Activated naive CD4-positive, alpha-beta T cell treated with anti-CD3 and anti-CD28 coated beads, Interleukin-2, amount 50 U/mL, for 24 hours (primary cell): Measurements from ENCODE around the gene MMAB.

ENCODE experiments used
- H3K27ac Mint-ChIP-seq: one replicate; pipeline ENCODE4 v1.8.0; 2021; ENCODE audit warnings: mild to moderate bottlenecking, mixed read lengths
- H3K27me3 Mint-ChIP-seq: one replicate; pipeline ENCODE4 v1.8.0; 2021; ENCODE audit warnings: mixed read lengths
- H3K36me3 Mint-ChIP-seq: one replicate; pipeline ENCODE4 v1.8.0; 2021; ENCODE audit warnings: mixed read lengths
- H3K4me1 Mint-ChIP-seq: one replicate; pipeline ENCODE4 v1.8.0; 2021; ENCODE audit warnings: mixed read lengths
- H3K4me3 Mint-ChIP-seq: one replicate; pipeline ENCODE4 v1.8.0; 2021; ENCODE audit warnings: mild to moderate bottlenecking, mixed read lengths
- H3K9me3 Mint-ChIP-seq: one replicate; pipeline ENCODE4 v1.8.0; 2021; ENCODE audit warnings: mixed read lengths

Gene MMAB

GRCh38 chr12:109547286-109547685, 26.0 kb downstream of the MMAB start:
- Mint-ChIP-seq H3K9me3 (no peaks in the 10 kb centered on the region), H3K4me1 (peaks cover 6% of the 10 kb centered on the region), H3K4me3 (no peak overlapping the region), H3K27ac (no peak overlapping the region), H3K27me3 (peaks cover 8% of the 10 kb centered on the region), H3K36me3 (no peaks in the 10 kb centered on the region)

GRCh38 chr12:109545826-109546225, 27.5 kb downstream of the MMAB start:
- H3K4me3 Mint-ChIP-seq: no peak overlapping the region
- no peak overlapping the region for H3K27ac Mint-ChIP-seq

GRCh38 chr12:109544955-109545531, 28.3 kb downstream of the MMAB start:
- no peaks in the 10 kb centered on the region for H3K36me3 Mint-ChIP-seq
- H3K9me3 Mint-ChIP-seq: no peaks in the 10 kb centered on the region
- no peak overlapping the region for H3K4me3 Mint-ChIP-seq
- no peak overlapping the region for H3K27ac Mint-ChIP-seq
- peaks cover 8% of the 10 kb centered on the region for H3K27me3 Mint-ChIP-seq
- H3K4me1 Mint-ChIP-seq: peaks cover 6% of the 10 kb centered on the region

More at GRCh38 chr12:109545826-109546225, 27.5 kb downstream of the MMAB start:
- Mint-ChIP-seq H3K36me3 (no peaks in the 10 kb centered on the region), H3K27me3 (peaks cover 8% of the 10 kb centered on the region), H3K4me1 (peaks cover 6% of the 10 kb centered on the region), H3K9me3 (no peaks in the 10 kb centered on the region)

- H3K9me3 Mint-ChIP-seq: no peaks in the 10 kb centered on the region
- no peak overlapping the region for H3K4me3 Mint-ChIP-seq
- no peaks in the 10 kb centered on the region for H3K36me3 Mint-ChIP-seq
- no peak overlapping the region for H3K27ac Mint-ChIP-seq
- H3K4me1 Mint-ChIP-seq: peaks cover 6% of the 10 kb centered on the region
- H3K27me3 Mint-ChIP-seq: peaks cover 5% of the 10 kb centered on the region
Measured at GRCh38 chr12:109542876-109543275, 30.4 kb downstream of the MMAB start.

GRCh38 chr12:109542014-109542413, 31.3 kb downstream of the MMAB start:
- Mint-ChIP-seq H3K4me1 (peaks cover 6% of the 10 kb centered on the region), H3K27me3 (no peaks in the 10 kb centered on the region), H3K27ac (no peak overlapping the region), H3K9me3 (no peaks in the 10 kb centered on the region), H3K36me3 (no peaks in the 10 kb centered on the region), H3K4me3 (no peak overlapping the region)

- H3K4me1 Mint-ChIP-seq: peaks cover 6% of the 10 kb centered on the region
- no peaks in the 10 kb centered on the region for H3K36me3 Mint-ChIP-seq
- H3K4me3 Mint-ChIP-seq: no peak overlapping the region
- no peak overlapping the region for H3K27ac Mint-ChIP-seq
- H3K9me3 Mint-ChIP-seq: no peaks in the 10 kb centered on the region
- H3K27me3 Mint-ChIP-seq: no peaks in the 10 kb centered on the region
Measured at GRCh38 chr12:109541413-109541726, 31.9 kb downstream of the MMAB start.

GRCh38 chr12:109540526-109541412, 32.5 kb downstream of the MMAB start:
- H3K4me1 Mint-ChIP-seq: peaks cover 6% of the 10 kb centered on the region
- H3K27me3 Mint-ChIP-seq: no peaks in the 10 kb centered on the region
- H3K9me3 Mint-ChIP-seq: no peaks in the 10 kb centered on the region
- no peak overlapping the region for H3K27ac Mint-ChIP-seq
- no peaks in the 10 kb centered on the region for H3K36me3 Mint-ChIP-seq
- no peak overlapping the region for H3K4me3 Mint-ChIP-seq

GRCh38 chr12:109539508-109539907, 33.8 kb downstream of the MMAB start:
- no peak overlapping the region for H3K27ac Mint-ChIP-seq
- no peaks in the 10 kb centered on the region for H3K9me3 Mint-ChIP-seq
- H3K36me3 Mint-ChIP-seq: no peaks in the 10 kb centered on the region
- H3K4me1 Mint-ChIP-seq: no peaks in the 10 kb centered on the region
- H3K27me3 Mint-ChIP-seq: no peaks in the 10 kb centered on the region
- H3K4me3 Mint-ChIP-seq: no peak overlapping the region

GRCh38 chr12:109538191-109538863, 35.0 kb downstream of the MMAB start:
- no peak overlapping the region for H3K27ac Mint-ChIP-seq
- no peaks in the 10 kb centered on the region for H3K9me3 Mint-ChIP-seq
- H3K4me1 Mint-ChIP-seq: no peaks in the 10 kb centered on the region
- no peak overlapping the region for H3K4me3 Mint-ChIP-seq
- no peaks in the 10 kb centered on the region for H3K27me3 Mint-ChIP-seq
- H3K36me3 Mint-ChIP-seq: peaks cover 1% of the 10 kb centered on the region

- Mint-ChIP-seq H3K27ac (no peak overlapping the region), H3K4me3 (no peak overlapping the region), H3K27me3 (no peaks in the 10 kb centered on the region), H3K4me1 (no peaks in the 10 kb centered on the region), H3K36me3 (peaks cover 1% of the 10 kb centered on the region), H3K9me3 (no peaks in the 10 kb centered on the region)
Measured at GRCh38 chr12:109537136-109537535, 36.2 kb downstream of the MMAB start.

GRCh38 chr12:109535863-109536250, 37.4 kb downstream of the MMAB start:
- H3K9me3 Mint-ChIP-seq: no peaks in the 10 kb centered on the region
- H3K4me3 Mint-ChIP-seq: no peak overlapping the region
- H3K4me1 Mint-ChIP-seq: no peaks in the 10 kb centered on the region
- H3K27ac Mint-ChIP-seq: no peak overlapping the region
- peaks cover 1% of the 10 kb centered on the region for H3K36me3 Mint-ChIP-seq
- no peaks in the 10 kb centered on the region for H3K27me3 Mint-ChIP-seq

- Mint-ChIP-seq H3K4me1 (no peaks in the 10 kb centered on the region), H3K4me3 (no peak overlapping the region), H3K9me3 (no peaks in the 10 kb centered on the region), H3K27me3 (no peaks in the 10 kb centered on the region), H3K36me3 (peaks cover 1% of the 10 kb centered on the region), H3K27ac (no peak overlapping the region)
Measured at GRCh38 chr12:109535231-109535862, 38.0 kb downstream of the MMAB start.

GRCh38 chr12:109534456-109534855, 38.8 kb downstream of the MMAB start:
- Mint-ChIP-seq H3K9me3 (no peaks in the 10 kb centered on the region), H3K36me3 (peaks cover 4% of the 10 kb centered on the region), H3K4me1 (no peaks in the 10 kb centered on the region), H3K27ac (no peak overlapping the region), H3K4me3 (no peak overlapping the region), H3K27me3 (no peaks in the 10 kb centered on the region)

- Mint-ChIP-seq H3K9me3 (no peaks in the 10 kb centered on the region), H3K4me1 (no peaks in the 10 kb centered on the region), H3K27me3 (no peaks in the 10 kb centered on the region), H3K4me3 (no peak overlapping the region), H3K27ac (no peak overlapping the region), H3K36me3 (peaks cover 4% of the 10 kb centered on the region)
Measured at GRCh38 chr12:109533487-109533740, 39.9 kb downstream of the MMAB start.

GRCh38 chr12:109532721-109533486, 40.4 kb downstream of the MMAB start:
- peaks cover 4% of the 10 kb centered on the region for H3K36me3 Mint-ChIP-seq
- H3K4me1 Mint-ChIP-seq: no peaks in the 10 kb centered on the region
- no peaks in the 10 kb centered on the region for H3K27me3 Mint-ChIP-seq
- no peak overlapping the region for H3K27ac Mint-ChIP-seq
- no peaks in the 10 kb centered on the region for H3K9me3 Mint-ChIP-seq
- no peak overlapping the region for H3K4me3 Mint-ChIP-seq
